Activated naive CD4-positive, alpha-beta T cell treated with anti-CD3 and anti-CD28 coated beads, Interleukin-2, amount 50 U/mL, for 24 hours (primary cell): ENCODE results near the gene NLN.

Experiments used
- H3K27ac Mint-ChIP-seq: one replicate; pipeline ENCODE4 v1.8.0; 2021; ENCODE audit warnings: mild to moderate bottlenecking, mixed read lengths
- H3K27me3 Mint-ChIP-seq: one replicate; pipeline ENCODE4 v1.8.0; 2021; ENCODE audit warnings: mixed read lengths
- H3K36me3 Mint-ChIP-seq: one replicate; pipeline ENCODE4 v1.8.0; 2021; ENCODE audit warnings: mixed read lengths
- H3K4me1 Mint-ChIP-seq: one replicate; pipeline ENCODE4 v1.8.0; 2021; ENCODE audit warnings: mixed read lengths
- H3K4me3 Mint-ChIP-seq: one replicate; pipeline ENCODE4 v1.8.0; 2021; ENCODE audit warnings: mild to moderate bottlenecking, mixed read lengths
- H3K9me3 Mint-ChIP-seq: one replicate; pipeline ENCODE4 v1.8.0; 2021; ENCODE audit warnings: mixed read lengths

NLN gene

DNA sequence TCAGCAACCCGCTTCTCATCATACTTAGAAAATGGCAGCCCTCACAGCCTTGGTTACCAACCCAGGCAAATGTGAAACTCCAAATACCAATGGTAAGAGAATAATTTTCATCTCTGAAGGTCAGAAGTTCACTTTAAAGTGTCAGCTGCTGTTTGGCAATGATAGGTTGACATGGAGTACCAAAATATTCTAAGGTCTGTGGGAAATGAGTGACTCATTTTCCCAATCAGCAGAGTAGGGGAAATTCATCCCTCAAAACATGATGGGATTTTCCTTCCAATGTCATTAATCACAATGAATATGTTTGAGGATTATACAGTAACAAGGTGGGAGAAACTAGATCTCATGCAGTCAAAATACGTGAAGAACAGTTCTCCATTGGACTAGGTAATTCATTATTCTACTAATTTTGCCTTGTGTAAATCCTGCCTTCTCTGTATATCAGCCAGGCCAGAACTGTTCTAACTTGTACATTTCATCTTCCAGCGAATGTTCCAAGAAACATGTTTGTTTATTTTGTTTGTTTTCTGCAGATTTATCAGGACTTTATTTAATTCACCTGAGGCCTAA, 151.3 kb downstream of the NLN start:
- H3K4me1 Mint-ChIP-seq, result peaks cover 11% of the 10 kb centered on the region
- no peak overlapping the region for H3K27ac Mint-ChIP-seq
- no peaks in the 10 kb centered on the region for H3K27me3 Mint-ChIP-seq
- H3K9me3 Mint-ChIP-seq, result peaks cover 12% of the 10 kb centered on the region
- H3K4me3 Mint-ChIP-seq, result no peak overlapping the region
- H3K36me3 Mint-ChIP-seq, result peaks cover 1% of the 10 kb centered on the region

- peaks cover 12% of the 10 kb centered on the region for H3K9me3 Mint-ChIP-seq
- no peaks in the 10 kb centered on the region for H3K27me3 Mint-ChIP-seq
- no peak overlapping the region for H3K27ac Mint-ChIP-seq
- peaks cover 4% of the 10 kb centered on the region for H3K4me1 Mint-ChIP-seq
- H3K36me3 Mint-ChIP-seq, result peaks cover 4% of the 10 kb centered on the region
- H3K4me3 Mint-ChIP-seq, result no peak overlapping the region
Observed at GRCh38 chr5:65874241-65874640, 152.2 kb downstream of the NLN start.

GRCh38 chr5:65876496-65876895, 154.5 kb downstream of the NLN start:
- H3K9me3 Mint-ChIP-seq, result peaks cover 12% of the 10 kb centered on the region
- H3K27ac Mint-ChIP-seq, result no peak overlapping the region
- no peaks in the 10 kb centered on the region for H3K27me3 Mint-ChIP-seq
- H3K4me1 Mint-ChIP-seq, result peaks cover 8% of the 10 kb centered on the region
- no peak overlapping the region for H3K4me3 Mint-ChIP-seq
- H3K36me3 Mint-ChIP-seq, result peaks cover 4% of the 10 kb centered on the region

- Mint-ChIP-seq H3K4me1 (peaks cover 8% of the 10 kb centered on the region), H3K4me3 (no peak overlapping the region), H3K36me3 (peaks cover 3% of the 10 kb centered on the region), H3K9me3 (peaks cover 12% of the 10 kb centered on the region), H3K27me3 (no peaks in the 10 kb centered on the region), H3K27ac (no peak overlapping the region)
Observed at GRCh38 chr5:65876970-65877369, 155.0 kb downstream of the NLN start.
